HCT116 (cell line): ENCODE measurements around the gene PNMA5. TPM values are rescaled to one million over a fixed set of nuclear protein-coding genes. Genes with fewer than 3 reads are reported as not detected.

ENCODE experiments used
- ATAC-seq: fragments of 200-7000 bp; cut with Tn5 transposase; 2 replicates; pipeline ENCODE4 v1.9.1; 2020; ENCODE audit warnings: mild to moderate bottlenecking, moderate library complexity
- BruUV-seq: library from RNA; stranded (reverse); fragments of 400-500 nt; replicated peaks from 2 replicates; lab custom pipeline; 2021; lab: Mats Ljungman, UMichigan
- CTCF ChIA-PET: fragments of 300-600 bp; sonication (Branson Sonifier 250); formaldehyde crosslinking; loops from one replicate; lab custom pipeline; 2021; ENCODE audit warnings: antibody characterized with exemption; lab: Charles Lee
- POLR2A ChIA-PET: fragments of 300-600, 350-600 bp; sonication (Branson Sonifier 250); formaldehyde crosslinking; loops from one replicate; lab custom pipeline; 2021; ENCODE audit warnings: antibody characterized with exemption; lab: Charles Lee
- RAD21 ChIA-PET, 2 experiments: fragments of 300-600 bp; sonication (Branson Sonifier 250); formaldehyde crosslinking; loops; one replicate each; lab custom pipeline; 2023; ENCODE audit warnings: low total read pairs in 2 of 2; ENCODE audit not compliant: uncharacterized antibody in 2 of 2, unreplicated experiment in 2 of 2, low non-redundant PET in 1 of 2; lab: Charles Lee
- DNase-seq: peaks from one replicate; pipeline ENCODE4 v3.0.0-alpha.2; 2010; ENCODE audit warnings: low read depth, low spot score
- H2AFZ ChIP-seq: fragments of 200-600 bp; shearing (Covaris generic), sonication (generic); 2 replicates; pipeline ENCODE4 v1.6.1; 2017; ENCODE audit warnings: low read depth, mixed run types, mixed read lengths, antibody characterized with exemption, low read length; ENCODE audit not compliant: poor library complexity, severe bottlenecking
- H3K27ac ChIP-seq: 2 replicates; pipeline ENCODE4 v1.5.1; 2012; ENCODE audit warnings: low read depth, low read length
- H3K27me3 ChIP-seq: fragments of 200-600 bp; sonication (generic); 2 replicates; pipeline ENCODE4 v1.6.1; 2016; ENCODE audit warnings: mixed run types, low read length, mixed read lengths; ENCODE audit not compliant: insufficient read depth
- H3K36me3 ChIP-seq, 2 experiments: fragments of 200-500 bp in 1 of 2; fragments of 200-600 bp in 1 of 2; sonication (Bioruptor generic) in 1 of 2; sonication (generic) in 1 of 2; 2 replicates each; pipeline versions ENCODE4 v1.5.1 to v1.6.1; 2014 to 2016; ENCODE audit warnings: low read length in 2 of 2, inconsistent platforms in 1 of 2, mixed read lengths in 1 of 2, mixed run types in 1 of 2; ENCODE audit not compliant: insufficient read depth in 2 of 2, control insufficient read depth in 1 of 2
- H3K4me1 ChIP-seq, 2 experiments: fragments of 200-600 bp in 1 of 2; sonication (generic) in 1 of 2; 2 replicates each; pipeline versions ENCODE4 v1.5.1 to v1.6.1; 2012 to 2017; ENCODE audit warnings: low read length in 2 of 2, inconsistent platforms in 1 of 2, mild to moderate bottlenecking in 1 of 2, mixed read lengths in 1 of 2, mixed run types in 1 of 2, moderate library complexity in 1 of 2; ENCODE audit not compliant: insufficient read depth in 2 of 2, control insufficient read depth in 1 of 2
- H3K4me2 ChIP-seq: fragments of 200-600 bp; sonication (generic); 2 replicates; pipeline ENCODE4 v1.6.1; 2017; ENCODE audit warnings: mixed run types, low read length, mixed read lengths
- H3K4me3 ChIP-seq, 2 experiments: fragments of 200-600 bp in 1 of 2; sonication (generic) in 1 of 2; replicated peaks in 1 of 2; 2 replicates each; pipeline ENCODE4 v1.5.1; 2011 to 2016; ENCODE audit warnings: low read length in 2 of 2, control low read depth in 1 of 2, low read depth in 1 of 2, mild to moderate bottlenecking in 1 of 2, mixed read lengths in 1 of 2, mixed run types in 1 of 2
- H3K79me2 ChIP-seq: fragments of 200-600 bp; sonication (generic); 2 replicates; pipeline ENCODE4 v1.6.1; 2017; ENCODE audit warnings: mild to moderate bottlenecking, mixed run types, low read length, moderate library complexity, mixed read lengths; ENCODE audit not compliant: insufficient read depth
- H3K9ac ChIP-seq: fragments of 200-600 bp; sonication (generic); 2 replicates; pipeline ENCODE4 v1.6.1; 2016; ENCODE audit warnings: low read length, mixed read lengths
- H3K9me2 ChIP-seq: fragments of 200-600 bp; sonication (generic), shearing (Covaris generic); 2 replicates; pipeline ENCODE4 v1.6.1; 2017; ENCODE audit warnings: mixed run types, mild to moderate bottlenecking, moderate library complexity; ENCODE audit not compliant: insufficient read depth
- H3K9me3 ChIP-seq, 2 experiments: fragments of 200-500 bp in 1 of 2; fragments of 200-600 bp in 1 of 2; sonication (Bioruptor generic) in 1 of 2; sonication (generic) in 1 of 2; 2 replicates each; pipeline ENCODE4 v1.6.1; 2014 to 2017; ENCODE audit warnings: low read length in 2 of 2, mixed read lengths in 2 of 2, inconsistent platforms in 1 of 2, low read depth in 1 of 2, mild to moderate bottlenecking in 1 of 2, mixed run types in 1 of 2, moderate library complexity in 1 of 2; ENCODE audit not compliant: control insufficient read depth in 1 of 2, insufficient read depth in 1 of 2
- H4K20me1 ChIP-seq: fragments of 200-600 bp; sonication (generic), shearing (Covaris generic); 2 replicates; pipeline ENCODE4 v1.6.1; 2017; ENCODE audit warnings: mixed run types, mild to moderate bottlenecking, moderate library complexity; ENCODE audit not compliant: insufficient read depth
- ATF3 ChIP-seq: IDR thresholded peaks from 2 replicates; pipeline ENCODE4 v1.6.1; 2012
- CEBPB ChIP-seq: IDR thresholded peaks from 2 replicates; pipeline ENCODE4 v1.6.1; 2012; ENCODE audit warnings: low read depth
- CTCF ChIP-seq, 3 experiments: fragments of 200-600 bp in 1 of 3; sonication (generic) in 1 of 3; IDR thresholded peaks in 2 of 3; conservative IDR thresholded peaks in 1 of 3; 2 replicates each; pipeline ENCODE4 v1.5.1; 2012 to 2017; ENCODE audit warnings: low read depth in 2 of 3, low read length in 2 of 3, antibody characterized with exemption in 1 of 3, borderline replicate concordance in 1 of 3, control low read depth in 1 of 3, mild to moderate bottlenecking in 1 of 3, mixed read lengths in 1 of 3, mixed run types in 1 of 3, moderate library complexity in 1 of 3; ENCODE audit not compliant: insufficient read depth in 1 of 3
- ELF1 ChIP-seq: IDR thresholded peaks from 2 replicates; pipeline ENCODE4 v1.6.1; 2012; ENCODE audit warnings: low read depth, borderline replicate concordance
- EZH2phosphoT487 ChIP-seq: fragments of 200-600 bp; IDR thresholded peaks from 2 replicates; pipeline ENCODE4 v1.6.1; 2018; ENCODE audit warnings: antibody characterized with exemption, borderline replicate concordance
- FOSL1 ChIP-seq: IDR thresholded peaks from 2 replicates; pipeline ENCODE4 v1.6.1; 2012; ENCODE audit warnings: low read depth
- JUND ChIP-seq: IDR thresholded peaks from 2 replicates; pipeline ENCODE4 v1.6.1; 2012
- MAX ChIP-seq: IDR thresholded peaks from 2 replicates; pipeline ENCODE4 v1.6.1; 2012
- POLR2A ChIP-seq: IDR thresholded peaks from 2 replicates; pipeline ENCODE4 v1.7.0; 2011; ENCODE audit warnings: borderline replicate concordance; ENCODE audit not compliant: insufficient read depth, insufficient read length; ENCODE audit errors: extremely low read depth
- POLR2AphosphoS5 ChIP-seq: IDR thresholded peaks from 2 replicates; pipeline ENCODE4 v1.6.1; 2011; ENCODE audit warnings: mild to moderate bottlenecking, low read depth, low read length, moderate library complexity
- RAD21 ChIP-seq: IDR thresholded peaks from 2 replicates; pipeline ENCODE4 v1.6.1; 2012; ENCODE audit warnings: low read depth, mild to moderate bottlenecking
- REST ChIP-seq: IDR thresholded peaks from 2 replicates; pipeline ENCODE4 v1.6.1; 2012; ENCODE audit warnings: low read depth
- SIN3A ChIP-seq: IDR thresholded peaks from 2 replicates; pipeline ENCODE4 v1.6.1; 2012; ENCODE audit warnings: low read depth
- SP1 ChIP-seq: IDR thresholded peaks from 2 replicates; pipeline ENCODE4 v1.6.1; 2012; ENCODE audit warnings: low read depth
- SRF ChIP-seq: IDR thresholded peaks from 2 replicates; pipeline ENCODE4 v1.6.1; 2012; ENCODE audit warnings: low read depth
- TCF7L2 ChIP-seq: IDR thresholded peaks from 2 replicates; pipeline ENCODE4 v1.7.0; 2011; ENCODE audit warnings: borderline replicate concordance, inconsistent platforms; ENCODE audit not compliant: insufficient read depth, insufficient read length; ENCODE audit errors: extremely low read depth
- ZBTB33 ChIP-seq: IDR thresholded peaks from 2 replicates; pipeline ENCODE4 v1.6.1; 2011; ENCODE audit warnings: mild to moderate bottlenecking, low read length, moderate library complexity; ENCODE audit not compliant: insufficient replicate concordance; ENCODE audit errors: extremely low read depth
- ZFX ChIP-seq: fragments of 450-650 bp; IDR thresholded peaks from 2 replicates; pipeline ENCODE4 v1.6.1; 2017
- ZNF274 ChIP-seq: fragments of 200-500 bp; sonication (Bioruptor generic); IDR thresholded peaks from 2 replicates; pipeline ENCODE4 v1.6.1; 2014; ENCODE audit warnings: mild to moderate bottlenecking, low read depth, low read length, inconsistent platforms
- intact Hi-C: fragments of 100-400 bp; cut with micrococcal nuclease; formaldehyde crosslinking; loops from 2 replicates; pipeline ENCODE4 v1.10.0; 2022
- total RNA-seq: library from RNA; stranded (reverse); gene quantifications from one replicate; pipeline ENCODE4 v1.2.1, GENCODE V29; 2021; ENCODE audit not compliant: unreplicated experiment

The PNMA5 gene
- total RNA-seq, 1 experiment from 2014 or later = not detected

- ChIA-PET CTCF (interaction anchor here (0.6 to 1.3 kb wide), 6 partner anchors 17 to 726 kb away, joined by 3 to 8 read pairs (median 4); no protein-coding TSS in a partner anchor), POLR2A (no interaction called here), RAD21 (no interaction called here)
- intact Hi-C loops = no loop called here
- H3K9me3 ChIP-seq = no peaks in the 10 kb centered on the region
- BruUV-seq = TSS peak; percentile 46
- peak overlapping the region; percentile 67 for H3K27ac ChIP-seq
- ATAC-seq (peak; percentile 93), DNase-seq (peak; percentile 77)
- H3K27me3 ChIP-seq = no peaks in the 10 kb centered on the region
- peak overlapping the region; percentile 68 for H3K9ac ChIP-seq
- H2AFZ ChIP-seq = no peak overlapping the region
- H3K4me2 ChIP-seq = peak overlapping the region; percentile 81
- H4K20me1 ChIP-seq = no peaks in the 10 kb centered on the region
- peak overlapping the region; percentile 65 to 71 for H3K4me3 ChIP-seq
- H3K9me2 ChIP-seq = no peaks in the 10 kb centered on the region
- peaks cover 2 to 7% of the 10 kb centered on the region in 2 experiments; a peak in 1 of 4 replicates for H3K4me1 ChIP-seq
- H3K79me2 ChIP-seq = no peaks in the 10 kb centered on the region
- no peaks in the 10 kb centered on the region for H3K36me3 ChIP-seq
- TF ChIP-seq ZFX (no peak), POLR2AphosphoS5 (peak; percentile 61), REST (no peak), RAD21 (peak; percentile 88), SIN3A (peak; percentile 55; the same call in 1 of the 2 replicates), JUND (peak; percentile 30; the same call in 1 of the 2 replicates), MAX (peak; percentile 51), ATF3 (no peak), ZBTB33 (no peak), SRF (no peak), SP1 (peak; percentile 48; the same call in 1 of the 2 replicates), EZH2phosphoT487 (no peak), CTCF (IDR thresholded peaks at IDR 0.05 in 2 of 3, conservative IDR thresholded peaks at IDR 0.05 in 1 of 3; ENCODE audit: borderline replicate concordance in 1 of 3, insufficient read depth in 1 of 3, low read depth in 2 of 3, low read length in 2 of 3) (peak; percentile 44 to 62 (median 59); a peak in 5 of 6 replicates), FOSL1 (no peak), ZNF274 (no peak), ELF1 (no peak), TCF7L2 (no peak), POLR2A (no peak), CEBPB (no peak)
Observed at GRCh38 chrX:152941328-152942076, 52.4 kb downstream of the PNMA5 start.
